ENCODE data around the gene DCAF8.

DNA sequence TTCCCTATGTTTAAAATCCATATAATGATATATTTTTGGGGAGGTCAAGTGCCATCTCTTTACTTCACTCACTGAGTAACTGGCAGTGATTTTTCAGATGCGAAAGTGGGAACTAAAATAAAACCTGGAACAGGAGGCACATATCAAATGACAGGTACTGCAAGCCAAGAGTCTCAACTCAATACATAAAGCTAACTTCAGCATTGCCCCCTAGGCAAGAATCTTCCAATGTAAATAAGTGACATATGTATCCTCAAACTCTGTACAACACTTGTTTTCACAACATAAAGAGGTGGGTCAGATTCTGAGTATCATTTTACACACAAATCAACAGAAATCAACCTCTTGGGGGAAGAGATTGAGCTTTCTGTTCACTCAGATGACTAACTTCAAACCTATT is 18.1 kb downstream of the DCAF8 start:
- TF ChIP-seq, protein P1, sequence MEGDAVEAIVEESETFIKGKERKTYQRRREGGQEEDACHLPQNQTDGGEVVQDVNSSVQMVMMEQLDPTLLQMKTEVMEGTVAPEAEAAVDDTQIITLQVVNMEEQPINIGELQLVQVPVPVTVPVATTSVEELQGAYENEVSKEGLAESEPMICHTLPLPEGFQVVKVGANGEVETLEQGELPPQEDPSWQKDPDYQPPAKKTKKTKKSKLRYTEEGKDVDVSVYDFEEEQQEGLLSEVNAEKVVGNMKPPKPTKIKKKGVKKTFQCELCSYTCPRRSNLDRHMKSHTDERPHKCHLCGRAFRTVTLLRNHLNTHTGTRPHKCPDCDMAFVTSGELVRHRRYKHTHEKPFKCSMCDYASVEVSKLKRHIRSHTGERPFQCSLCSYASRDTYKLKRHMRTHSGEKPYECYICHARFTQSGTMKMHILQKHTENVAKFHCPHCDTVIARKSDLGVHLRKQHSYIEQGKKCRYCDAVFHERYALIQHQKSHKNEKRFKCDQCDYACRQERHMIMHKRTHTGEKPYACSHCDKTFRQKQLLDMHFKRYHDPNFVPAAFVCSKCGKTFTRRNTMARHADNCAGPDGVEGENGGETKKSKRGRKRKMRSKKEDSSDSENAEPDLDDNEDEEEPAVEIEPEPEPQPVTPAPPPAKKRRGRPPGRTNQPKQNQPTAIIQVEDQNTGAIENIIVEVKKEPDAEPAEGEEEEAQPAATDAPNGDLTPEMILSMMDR (IDR thresholded peaks at IDR 0.05): no peak
- TF ChIP-seq POLR2A (IDR thresholded peaks at IDR 0.05): no peak
